PC-9 (cell line): ENCODE measurements around the gene DEFB129.
"Not testable (repeated sequence)": the region's sequence is repeated elsewhere in the genome, so short reads cannot be mapped to it uniquely, and the experiment has no call there.

Experiments
- CTCF ChIP-seq: fragments of 200-600 bp; sonication (generic); conservative IDR thresholded peaks from 2 replicates; pipeline ENCODE4 v1.6.1; 2017; ENCODE audit warnings: mixed run types, antibody characterized with exemption, mild to moderate bottlenecking, moderate library complexity
- EZH2 ChIP-seq: fragments of 200-600 bp; sonication (generic); IDR thresholded peaks from 2 replicates; pipeline ENCODE4 v1.8.0; 2017; ENCODE audit warnings: antibody characterized with exemption, low read depth

- not testable (repeated sequence) for TF ChIP-seq CTCF, EZH2
Observed at GRCh38 chr20:203630-204029, 23.4 kb upstream of the DEFB129 start.
